Lower leg skin (tissue), 3 donors: ENCODE measurements around the gene PPM1N.

ENCODE experiments used
- CTCF ChIP-seq, 3 donors: fragments of 450-650 bp; IDR thresholded peaks; one replicate each; pipeline ENCODE4 v1.5.1; 2016; ENCODE audit warnings: antibody characterized with exemption in 3 of 3, mild to moderate bottlenecking in 3 of 3, moderate library complexity in 2 of 3
- POLR2A ChIP-seq, 2 donors: fragments of 450-650 bp; IDR thresholded peaks; one replicate each; pipeline ENCODE4 v1.6.1; 2016 to 2017; ENCODE audit warnings: antibody characterized with exemption in 2 of 2, mild to moderate bottlenecking in 1 of 2, moderate library complexity in 1 of 2

GRCh38 chr19:45467456-45468158 is 30.6 kb upstream of the PPM1N start, which contains the start of gene FOSB:
- peak in 1 of 2 donors; percentile 97 for TF ChIP-seq POLR2A (IDR thresholded peaks at IDR 0.05)
- TF ChIP-seq CTCF (IDR thresholded peaks at IDR 0.05), result no peak
